Hematopoietic multipotent progenitor cell treated with erythropoietin and hydrocortisone succinate and interleukin-3 and kit ligand, for 8 days (in vitro differentiated cells): ENCODE measurements around the gene SPCS1.

Experiments
- DNase-seq: peaks from one replicate; pipeline ENCODE4 v3.0.0-alpha.2; 2015

The SPCS1 gene

DNA sequence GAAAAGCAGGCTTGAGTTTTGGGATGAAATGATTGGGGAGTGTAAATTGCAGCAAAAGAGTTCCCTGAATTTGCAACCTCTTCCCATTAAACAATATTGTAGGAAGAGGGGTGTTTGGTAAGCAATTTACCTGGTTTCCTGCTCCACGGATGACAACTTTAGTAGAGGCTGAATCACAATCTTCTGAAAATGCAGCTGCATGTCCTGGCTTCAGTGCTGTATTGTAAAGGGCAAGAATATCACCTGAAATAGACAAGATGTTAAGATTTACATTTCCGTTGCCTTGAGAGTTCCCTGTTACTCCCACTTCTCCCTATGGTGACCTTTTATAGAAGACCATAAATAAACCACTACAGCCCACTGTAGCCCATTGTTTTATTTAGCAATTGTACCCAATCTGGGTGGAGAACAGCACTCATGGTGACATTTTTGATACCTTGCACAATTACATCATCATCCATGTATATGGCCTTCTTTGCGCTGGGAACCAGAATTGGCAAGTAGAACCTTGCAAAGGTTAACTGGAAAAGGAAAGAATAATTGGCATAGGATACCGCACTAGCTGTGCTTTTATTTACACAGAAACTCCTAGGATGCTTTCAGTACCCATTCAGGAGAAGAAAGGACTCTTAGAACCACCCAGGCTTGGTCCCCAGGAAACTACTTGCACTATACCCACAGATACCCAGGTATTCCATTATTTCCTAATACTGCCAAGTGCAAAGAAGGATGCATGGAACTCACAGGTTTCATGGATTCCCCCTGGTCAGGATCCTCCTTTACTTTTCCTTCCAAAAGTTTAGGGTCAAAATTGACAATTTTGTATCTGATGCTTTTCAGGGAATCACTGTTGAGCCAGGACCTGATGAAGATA lies 9.9 kb upstream of the SPCS1 start:
- no peak for DNase-seq

DNA sequence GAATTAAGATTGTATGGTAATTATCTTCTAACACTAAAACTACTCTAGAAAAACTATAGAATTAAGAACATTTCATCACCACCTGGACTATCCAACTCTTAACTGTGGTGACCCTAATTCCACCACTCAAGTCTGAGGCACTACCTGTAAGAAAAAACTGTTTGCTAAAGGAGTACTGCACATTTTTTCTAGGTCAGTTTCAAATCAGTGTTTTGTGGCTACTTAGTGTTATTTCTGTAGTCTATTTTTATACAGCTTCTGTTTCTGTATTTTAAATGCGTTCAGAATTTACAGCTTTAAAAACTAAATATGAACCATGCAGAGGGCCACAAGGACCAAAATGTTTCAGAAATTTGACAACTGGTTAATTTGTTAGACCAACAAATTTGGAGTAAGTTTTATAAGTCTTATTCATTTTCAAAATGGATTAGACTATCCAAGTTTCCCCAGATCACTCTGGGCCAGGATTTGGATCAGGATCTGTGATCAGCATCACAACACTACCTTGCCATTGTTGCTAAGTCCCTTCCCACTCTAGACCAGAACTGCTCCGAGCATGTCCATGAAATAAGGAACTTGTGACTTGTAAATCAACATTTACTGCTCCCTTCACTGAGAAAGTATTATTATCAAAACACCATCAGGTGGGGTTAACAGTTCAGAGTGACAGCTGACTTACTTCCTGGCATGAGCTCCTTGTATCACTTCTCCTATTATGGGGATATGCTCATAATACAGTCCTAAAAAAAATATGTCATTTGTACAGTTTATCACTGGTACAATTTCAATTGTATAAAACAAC lies 8.9 kb upstream of the SPCS1 start:
- no peak for DNase-seq

DNA sequence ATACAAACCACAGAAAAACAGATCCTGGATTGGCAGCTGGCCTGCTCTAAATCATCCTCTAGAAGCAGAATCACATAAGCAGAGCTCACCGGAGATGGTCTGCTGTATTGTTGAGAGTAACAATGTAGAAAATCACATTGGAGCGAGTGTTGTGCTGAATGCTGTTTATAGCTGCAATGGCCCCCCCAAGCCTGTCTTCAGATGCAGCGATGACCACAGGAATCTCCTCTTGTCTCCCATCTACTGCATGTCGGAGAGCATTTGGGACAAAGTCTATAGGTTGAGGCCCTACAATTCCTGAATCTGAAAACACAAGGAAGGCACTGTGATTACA lies 8.3 kb upstream of the SPCS1 start:
- DNase-seq = no peak

DNA sequence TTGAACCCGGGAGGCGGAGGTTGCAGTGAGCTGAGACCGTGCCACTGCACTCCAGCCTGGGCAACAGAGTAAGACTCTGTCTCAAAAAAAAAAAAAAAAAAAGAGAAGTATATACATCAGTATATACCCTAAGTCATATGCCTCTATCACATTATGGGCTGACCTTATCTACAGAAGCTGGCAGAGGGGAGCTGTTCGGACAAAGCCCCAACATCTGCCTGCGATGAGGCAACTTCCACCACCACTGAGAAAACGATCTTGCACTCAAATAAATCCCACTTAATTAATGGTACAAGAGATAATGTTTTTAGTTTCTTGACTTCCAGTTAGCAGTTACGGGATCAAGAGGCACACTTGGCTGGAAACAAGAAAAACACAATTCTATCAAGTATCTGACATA lies 2.6 kb upstream of the SPCS1 start:
- DNase-seq = peak; percentile 79

DNA sequence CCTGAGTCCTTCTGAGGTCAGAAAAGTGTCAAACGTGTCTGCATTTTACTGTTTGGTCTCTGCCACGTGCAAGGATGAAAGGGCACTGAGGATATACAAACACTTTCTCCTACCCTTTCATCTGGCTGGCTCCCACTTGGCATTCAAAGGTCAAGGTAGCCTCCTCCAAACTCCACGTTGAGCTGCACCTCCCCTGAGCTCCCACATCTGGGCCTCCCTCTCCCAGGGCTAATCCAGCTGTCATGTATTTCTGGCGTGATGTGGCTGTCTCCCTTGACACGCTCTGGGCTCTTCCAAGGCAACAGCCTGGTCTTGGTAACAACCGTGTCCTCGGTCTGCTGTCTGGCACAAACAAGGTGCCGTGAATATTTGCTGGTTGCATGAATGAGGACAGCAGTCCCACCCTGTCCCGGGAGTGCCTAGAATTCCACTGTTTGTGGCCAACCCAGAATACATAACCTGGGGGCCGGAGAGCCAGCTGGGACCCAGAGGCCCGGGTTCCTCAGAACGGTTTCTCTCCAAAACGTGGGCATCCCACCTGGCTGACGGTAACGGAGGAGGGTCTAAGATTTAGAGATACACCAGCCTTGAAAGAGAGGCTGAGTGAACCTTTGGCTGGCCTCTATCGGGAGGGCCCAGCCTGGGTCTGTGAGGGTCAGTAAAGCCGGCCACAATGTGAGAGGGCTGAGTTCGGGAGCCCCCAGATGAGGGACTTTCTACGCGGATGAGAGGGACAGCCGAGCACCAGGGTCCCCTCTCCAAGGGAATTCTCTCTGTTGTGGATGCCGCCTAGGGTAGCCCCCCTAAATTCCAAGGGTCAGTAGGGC lies 1.1 kb upstream of the SPCS1 start:
- DNase-seq = peak; percentile 44

DNA sequence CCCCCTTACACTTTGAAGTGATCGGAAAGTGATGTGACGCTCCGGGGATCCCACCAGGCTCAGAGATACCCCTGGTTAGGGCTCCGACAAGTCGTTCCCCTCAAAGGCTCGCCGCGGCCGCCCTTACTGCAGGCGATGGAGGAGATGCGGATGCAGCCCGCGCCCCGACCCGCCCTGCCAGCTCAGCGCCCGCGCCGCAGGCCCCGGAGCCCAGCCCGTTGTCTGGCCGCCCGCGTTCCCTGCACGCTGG lies 543 bp upstream of the SPCS1 start:
- DNase-seq = no peak

DNA sequence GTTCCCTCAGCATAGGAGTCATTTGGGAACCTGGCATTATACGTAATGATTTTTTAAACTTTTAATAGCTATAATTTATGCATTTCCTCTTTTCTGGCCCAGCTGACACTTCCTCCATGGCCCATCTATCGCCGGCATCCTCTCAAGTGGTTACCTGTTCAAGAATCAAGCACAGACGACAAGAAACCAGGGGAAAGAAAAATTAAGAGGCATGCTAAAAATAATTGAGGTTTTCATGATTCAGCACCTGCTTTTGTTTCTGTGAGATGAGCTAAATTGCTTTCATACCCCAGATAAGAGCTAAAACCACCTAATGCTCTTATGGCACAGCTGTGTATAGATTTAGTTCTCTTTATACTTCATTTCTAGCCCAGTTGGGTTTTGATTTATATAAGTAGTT lies 1.7 kb downstream of the SPCS1 start:
- no peak for DNase-seq

DNA sequence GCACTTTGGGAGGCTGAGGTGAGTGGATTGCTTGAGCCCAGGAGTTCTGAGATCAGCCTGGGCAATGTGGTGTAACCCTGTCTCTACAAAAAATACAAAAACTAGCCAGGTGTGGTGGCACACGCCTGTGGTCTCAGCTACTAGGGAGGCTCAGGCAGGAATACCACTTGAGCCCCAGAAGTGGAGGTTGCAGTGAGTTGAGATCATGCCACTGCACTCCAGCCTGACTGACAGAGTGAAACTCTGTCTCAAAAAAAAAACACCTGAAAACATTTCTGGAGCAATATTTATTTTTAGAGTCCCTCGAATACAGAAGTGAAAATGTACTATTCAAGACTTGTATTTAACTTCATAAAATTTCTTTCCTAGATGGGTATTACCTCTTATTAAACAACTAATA lies 4.6 kb downstream of the SPCS1 start:
- DNase-seq = no peak

DNA sequence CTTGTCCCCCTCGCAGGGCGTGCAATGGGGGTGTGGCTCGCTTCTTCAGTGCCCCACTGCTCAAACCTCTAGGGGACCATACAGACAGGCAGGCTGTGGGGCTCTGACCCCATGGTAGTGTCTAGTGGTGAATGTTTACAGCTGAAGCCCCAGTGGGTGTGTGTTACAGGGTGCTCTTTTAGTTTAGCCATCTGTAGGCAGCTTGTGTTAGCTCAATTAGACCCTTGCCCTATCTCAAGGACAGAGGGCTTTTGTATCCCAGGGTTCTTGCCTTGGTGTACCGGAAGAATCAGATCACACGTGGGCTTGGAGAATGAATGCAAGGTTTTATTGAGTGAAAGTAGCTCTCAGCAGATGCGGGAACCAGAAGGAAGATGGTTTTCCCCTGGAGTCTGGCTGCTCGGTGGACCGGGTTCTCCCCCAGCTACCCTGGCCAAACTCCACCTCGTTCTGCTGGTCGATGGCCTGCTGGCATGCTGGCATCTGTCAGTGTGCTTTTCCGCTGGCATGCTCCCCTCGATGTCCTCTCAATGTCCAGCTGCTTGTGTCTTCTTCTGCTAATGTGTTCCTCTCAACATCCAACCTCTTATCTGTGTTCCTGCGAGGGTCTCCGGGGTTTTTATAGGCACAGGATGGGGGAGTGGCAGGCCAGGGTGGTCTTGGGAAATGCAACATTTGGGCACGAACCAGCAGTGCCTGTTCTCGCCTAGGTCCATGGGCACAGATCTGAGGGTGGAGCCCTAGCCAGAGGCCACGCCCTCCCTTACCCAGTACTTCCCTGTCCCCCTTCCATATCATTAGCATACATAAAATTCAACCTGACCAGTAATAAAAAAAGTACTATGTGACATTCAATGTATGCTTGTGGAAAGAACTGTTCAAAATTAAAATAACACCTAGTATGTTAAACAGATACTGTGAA lies 6.6 kb downstream of the SPCS1 start:
- DNase-seq = no peak

DNA sequence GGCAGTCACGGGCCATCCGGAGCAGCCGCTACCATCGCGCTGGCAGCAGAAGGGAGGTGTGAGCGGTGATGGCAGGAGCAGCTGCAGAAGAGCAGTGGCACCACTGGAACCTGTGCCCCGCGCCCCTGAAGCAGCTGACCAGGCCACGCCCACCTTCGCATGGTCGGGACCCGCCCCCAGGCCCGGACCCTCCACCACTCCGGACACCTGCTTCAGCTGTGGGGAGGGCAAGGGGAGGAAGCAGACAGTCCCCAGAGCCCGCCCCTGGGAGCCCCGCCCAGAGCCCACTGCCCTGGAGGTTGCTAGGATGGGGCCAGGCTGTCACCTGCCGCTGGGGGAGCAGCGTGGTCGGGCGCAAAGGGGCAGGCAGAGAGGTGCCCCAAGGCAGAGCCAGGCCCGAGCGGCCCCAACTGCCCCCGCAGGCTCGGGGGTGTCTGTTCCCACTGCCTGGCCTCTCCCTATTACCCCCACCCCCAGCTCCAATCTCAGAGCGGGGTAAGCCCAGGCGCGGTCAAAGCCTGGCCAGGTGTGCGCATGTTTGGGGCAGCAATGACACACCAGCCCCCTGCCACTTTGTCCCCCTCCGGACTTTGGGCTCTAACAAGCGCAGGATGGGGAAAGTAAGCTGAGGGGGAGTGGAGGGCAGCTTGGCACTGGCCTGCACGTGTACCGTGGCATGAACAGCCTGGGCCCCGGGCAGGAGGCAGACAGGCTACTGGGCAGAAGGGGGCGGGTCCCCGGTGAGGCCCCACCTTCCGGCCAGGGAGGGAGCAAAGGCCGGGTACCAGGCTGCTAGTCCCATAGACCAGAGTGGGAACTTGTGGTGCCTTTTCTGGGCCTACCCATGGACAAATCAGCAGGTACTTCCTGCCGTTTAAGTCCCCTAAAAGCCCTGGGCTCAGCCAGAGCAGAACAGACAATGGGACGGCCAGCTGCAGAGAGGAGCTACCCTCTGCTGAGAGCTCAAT lies 8.7 kb downstream of the SPCS1 start:
- DNase-seq = no peak

DNA sequence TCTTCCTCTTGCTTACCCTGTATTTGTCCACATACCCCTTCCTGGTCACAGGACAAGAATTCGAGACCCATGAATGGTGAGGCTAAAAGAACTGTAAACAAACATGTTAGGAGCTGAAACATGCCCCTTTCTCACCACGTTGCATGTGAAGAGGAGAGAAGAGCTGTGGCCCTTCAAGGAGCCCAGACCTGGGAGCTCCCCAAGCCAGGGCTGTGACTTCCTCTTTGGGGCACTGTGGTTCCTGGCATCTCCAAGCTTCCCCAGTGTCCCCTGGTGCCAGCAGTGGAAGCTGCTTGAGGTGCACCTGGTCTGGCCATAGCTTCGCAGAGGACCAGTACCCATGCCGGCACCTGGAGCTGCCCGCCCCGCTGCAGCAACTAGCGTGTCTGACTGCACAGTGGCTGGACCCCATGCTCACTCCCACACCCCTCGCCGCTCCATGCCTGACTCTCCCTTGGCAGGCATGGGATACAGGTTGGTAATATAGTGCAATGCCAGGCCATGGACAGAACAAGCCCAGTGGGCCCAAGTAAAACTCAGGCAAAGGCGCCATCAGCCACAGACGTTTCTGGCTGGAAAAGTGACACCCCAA lies 9.9 kb downstream of the SPCS1 start:
- DNase-seq = no peak

DNA sequence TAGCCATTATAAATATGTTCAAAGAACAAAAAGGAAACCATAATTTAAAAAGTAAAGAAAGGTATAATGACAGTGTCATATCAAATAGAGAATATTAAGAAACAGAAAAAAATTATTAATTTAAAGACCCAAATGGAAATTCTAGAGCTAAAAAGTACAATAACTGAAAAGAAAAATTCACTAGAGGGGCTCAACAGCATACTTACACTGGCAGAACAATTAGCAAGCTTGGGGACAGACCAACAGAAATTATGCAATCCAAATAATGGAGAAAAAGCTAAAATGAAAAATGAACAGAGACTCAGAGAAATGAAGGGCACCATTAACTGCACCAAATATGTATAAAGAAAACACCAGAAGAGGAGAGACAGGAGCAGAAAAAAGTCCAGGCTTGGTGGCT lies 13.7 kb downstream of the SPCS1 start:
- DNase-seq = no peak

DNA sequence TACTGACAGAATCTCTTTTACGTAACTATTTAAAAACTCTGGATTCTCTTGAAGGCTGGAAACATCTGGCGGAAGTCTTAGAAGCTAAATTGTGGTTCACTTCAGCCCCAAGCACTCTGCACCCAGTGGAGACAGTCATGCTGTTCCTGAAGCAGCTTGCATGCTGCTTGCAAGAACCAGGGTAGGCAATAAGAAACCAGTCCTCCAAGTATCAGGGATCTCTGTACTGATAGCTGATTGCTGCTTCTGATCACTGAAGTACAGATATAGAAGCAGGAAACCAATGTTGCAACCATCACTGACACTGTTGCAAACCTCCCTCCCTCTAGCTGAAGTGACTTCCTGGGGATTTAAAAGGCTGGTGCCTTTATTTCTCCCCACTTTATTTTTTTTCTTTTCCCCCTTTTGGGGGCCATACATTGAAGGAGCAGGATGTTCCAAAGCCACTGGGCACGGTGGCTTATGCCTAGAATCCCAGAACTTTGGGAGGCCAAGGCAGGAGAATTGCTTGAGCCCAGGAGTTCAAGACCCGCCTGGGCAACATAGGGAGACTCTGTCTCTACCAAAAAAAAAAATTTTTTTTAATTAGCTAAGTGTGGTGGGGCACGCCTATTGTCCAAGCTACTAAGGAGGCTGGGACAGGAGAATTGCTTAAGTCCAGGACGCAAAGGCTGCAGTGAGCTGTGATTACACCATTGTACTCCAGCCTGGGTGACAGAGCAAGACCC lies 15.3 kb downstream of the SPCS1 start:
- peak; percentile 31 for DNase-seq

DNA sequence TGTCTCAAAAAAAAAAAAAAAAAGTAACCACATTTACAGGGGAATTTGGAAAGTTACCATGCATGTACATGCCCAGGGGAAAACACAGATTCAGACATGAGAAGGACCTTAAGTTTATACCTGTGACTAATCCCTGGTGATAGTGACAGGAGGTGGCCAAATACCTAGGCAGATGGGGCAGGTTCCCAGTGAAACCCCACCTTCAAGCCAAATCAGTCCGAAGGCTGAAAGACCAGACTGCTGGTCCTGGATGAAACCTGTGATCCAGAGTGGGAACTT lies 15.8 kb downstream of the SPCS1 start:
- DNase-seq = no peak

DNA sequence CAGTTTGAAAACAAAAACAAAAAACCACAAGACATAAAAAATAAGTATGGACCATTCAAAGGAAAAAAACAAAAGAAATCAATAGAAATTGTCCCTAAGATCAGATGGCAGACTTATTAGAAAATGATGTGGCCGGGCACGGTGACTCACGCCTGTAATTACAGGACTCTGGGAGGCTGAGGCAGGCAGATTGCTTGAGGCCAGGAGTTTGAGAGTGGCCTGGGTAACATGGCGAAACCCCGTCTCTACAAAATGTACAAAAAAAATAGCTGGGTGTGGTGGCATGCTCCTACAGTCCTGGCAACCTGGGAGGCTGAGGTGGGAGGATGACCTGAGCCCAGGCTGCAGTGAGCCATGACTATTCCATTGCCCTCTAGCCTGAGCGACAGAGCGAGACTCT lies 16.6 kb downstream of the SPCS1 start:
- DNase-seq = no peak

DNA sequence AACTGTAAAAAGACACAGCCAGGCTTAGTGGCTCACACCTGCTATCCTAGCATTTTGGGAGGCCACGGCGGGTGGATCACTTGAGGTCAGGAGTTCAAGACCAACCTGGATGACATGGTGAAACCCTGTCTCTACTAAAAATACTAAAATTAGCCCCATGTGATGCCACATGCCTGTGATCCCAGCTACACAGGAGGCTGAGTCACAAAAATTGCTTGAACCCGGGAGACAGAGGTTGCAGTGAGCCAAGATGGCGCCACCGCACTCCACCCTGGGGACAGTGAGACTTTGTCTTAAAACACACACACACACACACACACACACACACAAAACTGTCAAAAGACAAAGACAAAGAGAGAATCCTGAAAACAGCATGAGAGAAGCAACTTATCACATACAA lies 18.0 kb downstream of the SPCS1 start:
- no peak for DNase-seq

DNA sequence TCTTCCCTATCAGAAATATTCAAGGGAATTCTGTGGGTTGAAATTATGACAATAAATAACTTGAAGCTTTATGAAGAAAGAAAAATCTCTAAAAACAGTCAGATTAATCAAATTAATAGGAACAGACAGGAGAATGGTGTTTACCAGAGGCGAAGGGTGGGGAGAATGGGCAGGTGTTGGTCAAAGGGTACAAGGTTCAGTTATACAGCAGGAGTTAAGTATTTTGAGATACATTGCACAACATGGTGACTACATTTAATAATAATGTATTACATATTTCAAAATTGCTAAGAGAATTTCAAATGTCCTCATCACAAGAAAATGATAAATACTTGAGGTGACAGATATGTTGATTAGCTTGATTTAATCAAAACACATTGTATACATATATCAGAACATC lies 18.6 kb downstream of the SPCS1 start:
- no peak for DNase-seq

DNA sequence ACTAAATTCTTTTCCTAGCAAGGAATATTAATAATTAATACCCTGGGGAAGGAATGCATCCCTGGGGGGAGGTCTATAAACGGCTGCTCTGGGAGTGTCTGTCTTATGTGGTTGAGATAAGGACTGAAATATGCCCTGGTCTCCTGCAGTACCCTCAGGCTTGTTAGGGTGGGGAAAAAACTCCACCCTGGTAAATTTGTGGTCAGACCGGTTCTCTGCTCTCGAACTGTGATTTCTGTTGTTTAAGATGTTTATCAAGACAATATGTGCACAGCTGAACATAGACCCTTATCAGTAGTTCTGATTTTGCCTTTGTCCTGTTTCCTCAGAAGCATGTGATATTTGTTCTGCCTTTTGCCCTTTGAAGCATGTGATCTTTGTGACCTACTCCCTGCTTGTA lies 22.8 kb downstream of the SPCS1 start:
- DNase-seq = peak; percentile 35

DNA sequence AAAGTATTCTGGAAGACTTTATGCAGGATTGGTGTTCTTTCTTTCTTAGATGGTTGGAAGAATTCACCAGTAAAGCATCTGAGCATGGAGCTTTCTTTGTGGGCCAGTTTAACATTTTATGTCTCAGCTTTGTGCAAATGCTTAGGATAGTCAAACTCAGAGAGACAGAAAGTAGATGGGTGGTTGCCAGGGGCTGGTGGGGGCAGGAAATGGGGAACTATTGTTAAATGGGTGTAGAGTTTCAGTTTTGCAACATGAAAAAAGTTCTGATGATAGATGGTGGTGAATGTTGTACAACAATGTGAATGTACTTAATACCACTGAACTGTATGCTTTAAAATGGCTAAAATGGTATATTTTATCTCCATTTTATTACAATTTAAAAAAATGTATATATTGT lies 24.8 kb downstream of the SPCS1 start:
- DNase-seq = no peak

DNA sequence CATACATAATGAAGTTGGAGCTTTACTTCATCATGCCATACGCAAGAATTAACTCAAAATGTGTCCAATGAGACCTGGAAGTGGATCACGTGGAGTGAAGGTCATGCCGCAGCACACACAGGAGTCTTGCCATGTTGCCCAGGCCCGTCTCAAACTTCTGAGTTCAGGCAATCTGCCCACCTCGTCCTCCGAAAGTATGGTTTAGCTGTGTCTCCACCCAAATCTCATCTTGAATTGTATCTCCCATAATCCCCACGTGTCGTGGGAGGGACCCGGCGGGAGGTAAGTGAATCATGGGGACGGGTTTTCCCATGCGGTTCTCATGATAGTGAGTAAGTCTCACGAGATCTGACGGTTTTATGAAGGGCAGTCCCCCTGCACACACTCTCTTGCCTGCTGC lies 25.7 kb downstream of the SPCS1 start:
- DNase-seq = no peak
